GM18909 (cell line): ENCODE data around the gene IL34.

Source experiments
- ATAC-seq: cut with Tn5 transposase; IDR thresholded peaks from one replicate; pipeline ENCODE4 v1.9.1; 2021; ENCODE audit warnings: mild to moderate bottlenecking; ENCODE audit not compliant: unreplicated experiment, poor library complexity

IL34 gene

DNA sequence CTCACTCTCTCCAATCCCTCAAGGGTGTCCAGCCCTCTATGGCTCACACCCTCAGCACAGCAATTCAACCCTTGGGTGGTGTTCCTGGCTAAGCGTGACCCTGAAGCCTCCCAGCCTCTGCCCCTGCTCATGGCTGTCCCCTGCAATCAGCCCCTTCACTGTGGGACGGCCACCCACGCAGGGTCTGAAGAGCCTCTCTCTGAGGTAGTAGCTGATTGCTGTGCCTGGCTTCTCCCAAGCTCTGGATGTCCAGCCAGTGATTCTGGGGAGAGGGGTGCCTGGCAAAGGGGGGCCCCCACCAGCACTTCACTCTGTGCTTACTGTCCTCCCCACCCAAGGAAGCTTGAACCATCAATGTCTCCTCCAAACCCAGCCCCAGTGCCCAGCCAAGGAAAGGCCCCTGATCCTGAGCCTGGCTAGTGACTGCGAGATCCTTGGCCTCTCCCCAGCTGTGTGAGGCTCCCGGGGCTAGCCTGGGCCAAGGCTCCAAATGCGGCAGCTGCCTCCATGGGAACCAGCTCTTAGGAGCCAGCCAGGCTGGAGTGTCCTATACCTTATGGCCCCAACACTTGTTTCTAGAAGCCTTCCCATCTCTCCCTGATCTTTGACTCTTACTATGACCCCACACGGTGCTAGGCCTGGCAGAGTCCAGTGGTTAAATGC is 29.6 kb downstream of the IL34 start:
- ATAC-seq = no peak

DNA sequence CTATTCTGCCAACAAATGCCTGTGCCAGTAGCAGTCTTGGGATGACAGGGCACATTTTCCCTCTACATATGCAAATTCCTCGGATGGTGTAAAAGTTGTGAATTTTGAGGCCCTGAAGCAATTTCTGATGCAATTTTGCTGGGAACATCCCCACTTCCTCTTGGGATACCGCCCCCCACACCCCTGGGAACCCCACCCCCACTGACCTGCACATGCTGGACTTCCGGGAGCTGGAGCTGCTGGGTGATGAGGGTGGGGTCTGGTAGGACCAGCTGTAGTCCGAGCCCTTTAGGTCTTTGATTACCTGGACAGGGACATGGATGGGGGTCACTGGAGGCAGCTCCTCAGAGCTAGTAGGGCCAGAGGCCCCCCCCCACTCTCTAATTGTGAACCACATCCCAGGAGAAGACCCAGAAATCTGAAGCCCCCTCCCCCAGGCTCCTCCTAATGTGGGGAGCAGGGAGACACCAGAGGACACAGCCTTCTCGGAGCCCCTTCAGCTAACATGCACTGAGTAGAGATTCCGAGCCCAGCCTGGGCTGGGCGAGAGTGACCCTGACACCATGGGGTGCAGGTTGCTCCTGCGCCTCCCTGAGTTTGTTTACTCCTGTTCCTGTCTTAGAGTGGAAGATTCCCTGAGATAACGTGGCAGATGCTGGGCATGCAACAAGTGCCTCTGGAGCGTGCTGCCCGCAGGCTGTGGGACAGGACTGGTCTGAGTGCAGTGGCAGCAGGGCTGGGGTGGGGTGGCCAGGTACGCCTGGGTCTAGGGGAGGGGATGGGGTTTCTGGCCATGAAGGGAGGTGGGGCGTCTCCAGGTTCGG is 30.5 kb downstream of the IL34 start:
- ATAC-seq = no peak

DNA sequence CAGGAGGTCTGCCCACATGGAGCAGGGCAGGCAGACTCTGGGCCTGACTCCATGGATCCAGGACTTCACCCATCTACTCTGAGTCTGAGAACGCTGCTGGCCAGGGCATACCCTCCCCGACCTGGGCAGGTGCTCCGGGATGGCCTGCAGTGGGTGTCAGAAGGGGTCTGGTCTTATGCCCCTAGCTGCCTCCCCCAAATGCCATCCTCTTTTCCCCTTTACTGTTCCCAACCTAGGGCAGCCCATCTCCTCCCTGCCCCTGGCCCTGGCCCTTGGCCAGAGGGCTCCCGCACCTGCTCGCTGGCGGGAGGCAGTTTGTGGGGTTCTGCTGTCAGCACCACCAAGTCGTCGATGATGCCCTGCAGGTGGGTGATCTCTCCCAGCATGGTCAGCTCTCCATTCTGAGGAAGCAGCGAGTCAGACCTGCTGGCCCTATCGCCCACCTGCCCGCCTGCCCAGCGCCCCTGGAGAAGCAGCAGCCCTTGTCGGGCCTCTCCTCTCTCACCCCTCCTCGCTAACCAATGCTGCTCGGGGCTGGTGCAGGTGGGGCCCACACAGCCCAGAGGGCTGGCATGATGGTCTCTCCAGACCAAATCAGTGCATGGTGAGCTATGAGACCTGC is 31.3 kb downstream of the IL34 start:
- ATAC-seq = no peak

DNA sequence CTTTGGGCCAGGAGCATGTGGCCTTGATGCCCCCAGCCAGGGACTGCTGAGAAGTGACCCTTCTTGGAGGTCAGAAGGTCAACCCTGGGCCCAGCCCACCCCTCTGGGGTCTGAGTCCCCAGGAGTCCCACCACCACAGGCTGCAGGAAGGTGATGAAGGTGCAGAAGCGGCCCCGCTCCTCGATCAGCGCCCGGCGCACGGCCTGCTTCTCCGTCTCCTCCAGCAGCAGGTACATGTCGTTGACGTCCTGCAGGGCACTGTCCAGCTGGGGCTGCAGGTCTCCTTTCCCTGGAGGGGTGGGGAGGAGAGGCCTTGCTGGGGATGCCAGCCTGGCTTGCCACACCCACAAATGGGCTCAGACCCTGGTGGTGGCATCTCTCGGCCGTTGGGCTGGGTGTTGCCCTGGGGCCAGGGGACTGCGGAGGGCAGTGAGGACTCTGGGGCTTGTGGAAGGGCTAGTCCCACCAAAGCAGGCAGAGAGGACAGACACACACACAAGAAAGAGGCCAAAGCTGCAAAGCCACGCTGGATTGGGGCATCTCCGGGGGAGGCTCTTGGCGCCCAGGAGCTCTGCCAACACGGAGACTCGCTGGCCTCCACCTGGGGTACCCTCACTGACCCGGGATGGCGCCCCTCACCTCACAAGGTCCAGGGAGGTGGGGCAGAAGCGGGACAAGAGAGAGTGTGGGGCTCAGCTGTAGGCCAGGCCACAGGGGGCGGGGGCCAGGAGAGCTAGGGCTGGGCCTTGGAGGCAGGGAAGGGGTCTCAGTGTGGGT is 31.9 kb downstream of the IL34 start:
- no peak for ATAC-seq

DNA sequence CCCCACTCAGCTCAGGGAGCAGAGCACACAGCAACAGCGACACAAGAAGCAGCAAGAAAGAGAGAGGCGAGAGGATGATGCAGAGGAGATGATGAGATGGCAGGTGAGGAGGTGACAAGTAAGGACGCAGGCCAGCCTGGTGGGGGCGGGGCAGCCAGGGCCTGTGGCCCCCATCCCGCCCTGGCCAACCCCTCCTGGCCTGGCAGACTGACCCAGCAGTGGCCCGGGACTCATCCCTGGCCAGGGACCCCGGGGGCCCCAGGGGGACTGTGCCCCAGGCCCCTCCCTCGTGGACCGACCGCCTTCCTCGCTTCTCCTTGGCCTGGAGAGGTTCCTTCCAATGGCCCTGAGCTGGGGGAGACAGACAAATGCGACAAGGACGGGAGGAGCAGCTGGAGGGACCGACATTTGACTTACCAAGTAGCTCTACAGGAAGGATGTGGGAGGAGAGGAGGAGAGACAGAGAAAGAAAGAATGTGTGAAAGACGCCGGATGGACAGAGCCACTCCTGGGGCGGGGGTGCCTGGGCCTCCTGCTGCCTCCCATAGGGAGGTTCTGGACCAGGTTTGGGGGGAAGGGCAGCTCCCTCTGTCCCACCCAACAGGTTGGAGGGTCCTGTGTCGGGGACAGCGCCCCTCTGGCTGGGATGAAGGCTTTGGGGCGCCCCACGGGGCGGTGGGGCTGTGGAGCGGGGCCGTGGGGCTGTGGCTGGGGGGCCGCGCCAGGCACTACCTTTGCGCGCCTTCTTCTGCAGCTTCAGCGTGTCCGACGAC is 32.7 kb downstream of the IL34 start:
- no peak for ATAC-seq

DNA sequence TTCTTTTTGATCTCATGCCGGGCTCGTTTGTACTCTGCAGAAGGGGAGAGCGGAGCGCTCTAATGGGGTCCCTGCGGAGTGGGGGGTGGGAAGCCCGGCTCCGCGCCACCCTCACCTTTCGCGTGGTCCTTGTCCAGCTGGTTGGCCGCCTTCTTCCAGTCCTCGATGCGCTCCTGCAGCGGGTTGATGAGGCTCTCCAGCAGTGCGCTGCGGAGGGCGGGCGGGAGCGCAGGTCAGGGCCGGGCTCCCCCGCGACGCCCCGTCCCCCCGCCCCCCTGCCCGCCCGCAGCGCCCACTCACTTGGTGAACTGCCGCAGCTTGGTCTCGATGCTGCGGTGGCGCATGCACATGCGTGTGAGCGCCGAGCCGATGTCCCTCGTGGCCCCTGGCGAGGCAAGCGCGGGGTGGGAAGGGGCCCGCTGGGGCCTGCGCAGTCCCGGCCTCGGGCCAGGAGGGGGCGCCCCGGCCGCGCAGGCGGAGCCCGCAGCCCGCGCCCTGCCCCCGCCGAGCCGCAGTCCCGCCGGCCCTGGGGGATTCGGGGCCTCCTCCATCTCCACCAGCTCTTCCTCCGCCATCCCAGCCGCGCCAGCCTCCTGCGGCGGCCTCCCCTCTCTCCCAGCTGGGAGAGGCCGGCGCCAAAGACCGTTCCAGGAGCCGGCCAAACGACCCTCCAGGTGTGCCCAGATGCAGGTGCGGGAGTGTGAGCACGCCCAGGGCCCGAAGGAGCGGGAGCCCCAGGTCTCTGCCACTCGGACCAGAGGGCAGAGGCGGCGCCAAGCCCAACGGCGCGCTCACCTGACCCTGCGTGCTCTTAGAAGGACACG is 33.5 kb downstream of the IL34 start:
- ATAC-seq = no peak

DNA sequence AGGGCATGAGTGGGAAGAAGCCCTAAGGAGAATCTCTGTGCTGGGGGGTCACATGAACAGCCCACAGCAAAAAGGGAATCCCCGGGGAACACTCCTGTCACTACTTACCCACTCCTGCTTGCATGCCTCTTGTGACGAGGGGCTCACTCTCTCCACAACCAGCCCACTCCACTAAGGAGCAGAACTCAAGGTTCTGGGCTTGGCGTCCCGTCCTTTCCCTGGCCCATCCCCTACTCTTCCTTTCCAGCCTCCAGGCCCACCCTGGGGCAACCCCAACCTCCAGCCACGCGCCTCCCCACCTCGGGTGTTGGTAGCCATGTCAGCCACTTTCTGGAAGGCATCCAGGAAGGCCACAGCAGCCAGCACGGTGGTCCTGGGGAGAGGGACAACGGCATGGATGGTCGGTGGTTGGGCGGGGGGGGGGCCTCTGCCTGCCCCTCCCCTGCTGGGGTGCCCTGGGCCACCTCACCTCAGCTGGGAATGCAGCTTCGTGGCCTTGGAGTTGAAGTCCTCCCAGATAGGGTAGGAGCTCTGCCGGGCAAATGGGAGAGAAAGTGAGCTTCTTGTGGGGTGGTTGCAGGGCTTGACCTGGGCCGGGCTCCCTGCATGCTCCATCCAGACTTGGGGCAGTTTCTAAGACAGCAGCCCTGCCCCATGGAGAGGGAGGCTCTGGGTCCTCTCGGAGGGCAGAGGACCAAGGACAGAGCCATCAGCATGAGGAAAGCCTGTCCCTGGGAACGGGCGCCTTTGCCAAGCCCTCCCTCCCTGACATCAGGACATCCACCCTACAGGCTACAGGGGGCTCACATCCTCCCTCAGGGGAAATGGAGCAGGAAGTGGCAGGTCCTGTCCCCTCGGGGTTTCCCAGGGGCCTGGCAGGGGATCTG is 34.4 kb downstream of the IL34 start:
- ATAC-seq = no peak

DNA sequence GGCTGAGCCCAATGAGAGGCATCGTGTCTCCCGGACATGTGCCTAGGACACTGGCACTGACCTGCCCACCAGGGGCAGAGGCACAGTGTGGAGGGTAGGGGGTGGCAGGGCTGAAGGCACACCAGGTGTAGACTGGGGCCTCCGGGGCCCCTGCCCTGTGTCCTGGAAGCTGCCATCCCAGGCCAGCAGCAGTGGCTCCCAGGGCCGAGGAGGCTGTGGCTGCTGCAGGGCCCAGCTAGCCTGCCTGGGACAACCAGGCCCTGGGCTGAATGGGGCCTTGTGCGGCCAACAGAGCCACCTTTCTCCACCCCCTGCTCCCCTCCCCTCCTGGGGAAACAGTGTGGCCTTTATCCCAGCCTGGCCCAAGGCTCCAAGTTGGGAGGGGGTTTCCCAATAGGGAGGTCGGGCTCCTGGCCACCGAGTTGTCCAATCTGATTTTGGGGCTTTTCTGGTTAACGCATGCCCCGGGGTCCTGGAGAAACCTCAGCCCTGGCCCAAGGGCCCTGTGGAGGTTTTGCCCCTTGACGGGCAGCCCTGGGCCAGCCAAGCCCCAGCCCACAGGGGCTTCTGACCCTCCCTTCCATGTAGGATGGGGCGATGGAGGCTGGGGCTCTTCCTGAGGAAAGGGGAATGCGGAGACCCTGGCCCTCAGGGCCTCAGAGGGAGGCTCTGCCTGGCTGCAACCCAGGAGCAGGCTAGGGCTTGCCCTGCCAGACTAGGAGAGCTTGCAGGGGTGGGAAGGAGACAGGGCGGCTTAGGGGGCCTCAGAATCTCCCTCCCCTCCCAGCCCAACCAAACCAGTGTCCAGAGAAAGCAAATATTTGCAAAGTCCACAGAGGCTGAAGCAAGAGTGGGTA is 35.3 kb downstream of the IL34 start:
- ATAC-seq = no peak

DNA sequence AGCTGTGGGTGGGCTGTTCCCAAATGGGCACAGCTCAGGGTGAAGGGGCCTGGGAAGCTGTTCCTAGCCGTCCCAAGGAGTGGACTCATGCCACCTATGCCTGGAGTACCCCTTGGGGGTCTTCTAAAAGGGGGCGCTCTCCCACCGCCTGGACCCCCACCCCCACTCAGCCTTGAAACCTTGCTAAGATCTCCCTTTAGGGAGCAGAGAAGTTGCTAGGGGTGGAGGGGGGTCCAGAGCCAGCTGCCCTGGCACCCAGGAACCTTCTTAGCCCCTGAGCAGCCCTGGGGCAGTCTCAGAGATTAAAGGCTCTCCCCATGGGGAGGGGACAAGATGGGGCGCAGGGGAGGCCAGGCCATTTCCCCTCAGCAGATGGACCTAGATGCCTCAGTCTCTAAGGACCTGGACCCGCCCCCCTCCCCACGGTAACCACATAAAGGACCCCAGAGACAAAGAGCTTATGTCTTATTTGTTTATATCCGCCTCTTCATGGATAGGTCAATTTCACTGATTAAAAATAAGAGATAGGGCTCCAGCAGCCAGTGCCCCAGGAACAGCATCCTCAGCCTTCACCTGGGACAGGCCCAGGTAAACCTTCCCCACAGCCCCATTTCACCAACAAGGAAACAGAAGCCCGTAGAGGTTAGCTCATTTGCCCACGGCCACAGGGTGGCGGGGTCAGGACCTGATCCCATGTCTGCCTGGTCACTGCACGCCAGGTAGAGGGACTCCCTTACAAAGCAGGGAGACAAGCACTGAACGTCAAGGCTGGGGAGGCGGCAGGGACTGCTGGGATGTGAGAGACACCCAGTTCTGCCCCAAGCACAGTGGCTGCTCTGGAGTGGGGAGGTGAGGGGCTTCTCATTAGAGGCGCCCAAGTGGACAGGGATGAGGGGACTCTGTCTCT is 36.1 kb downstream of the IL34 start:
- ATAC-seq = no peak

DNA sequence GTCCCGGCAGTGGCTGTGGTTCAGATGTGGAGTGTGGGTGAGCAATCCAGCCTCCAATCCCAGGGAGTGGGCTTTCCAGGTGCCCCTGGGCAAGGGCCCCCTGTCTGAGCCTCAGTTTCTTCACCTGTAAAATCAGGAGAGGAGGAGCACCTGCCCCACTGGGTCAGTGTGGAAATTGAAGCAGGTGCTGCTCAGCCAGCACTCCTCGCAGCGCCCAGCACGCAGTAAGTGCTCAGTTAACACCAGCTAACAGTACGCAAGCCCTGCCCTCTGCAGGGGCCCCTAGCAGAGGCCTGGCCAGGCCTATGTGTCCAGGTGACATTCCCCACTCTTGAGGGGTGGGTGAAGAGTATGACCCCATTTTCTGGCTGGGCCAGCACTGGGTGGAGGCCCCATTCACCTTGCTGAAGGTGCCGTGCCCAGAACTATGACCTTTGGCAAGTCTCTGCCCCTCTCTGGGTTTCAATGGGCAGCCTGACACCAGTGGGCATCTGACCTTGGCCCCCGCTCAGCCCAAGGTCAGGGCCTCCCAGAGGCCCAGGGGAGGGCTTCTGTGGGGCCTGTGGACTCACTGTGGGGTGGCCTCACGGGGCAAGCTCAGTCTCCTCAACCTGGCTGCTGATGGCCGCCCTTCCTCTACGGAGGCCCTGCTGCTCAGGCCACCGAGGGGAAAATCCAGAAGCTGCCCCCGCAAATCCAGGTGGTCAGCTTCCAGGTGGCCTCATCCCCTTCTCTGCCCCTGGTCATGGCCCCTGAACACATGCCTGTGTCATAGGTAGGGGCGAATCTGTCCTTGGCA is 37.0 kb downstream of the IL34 start:
- ATAC-seq = no peak

DNA sequence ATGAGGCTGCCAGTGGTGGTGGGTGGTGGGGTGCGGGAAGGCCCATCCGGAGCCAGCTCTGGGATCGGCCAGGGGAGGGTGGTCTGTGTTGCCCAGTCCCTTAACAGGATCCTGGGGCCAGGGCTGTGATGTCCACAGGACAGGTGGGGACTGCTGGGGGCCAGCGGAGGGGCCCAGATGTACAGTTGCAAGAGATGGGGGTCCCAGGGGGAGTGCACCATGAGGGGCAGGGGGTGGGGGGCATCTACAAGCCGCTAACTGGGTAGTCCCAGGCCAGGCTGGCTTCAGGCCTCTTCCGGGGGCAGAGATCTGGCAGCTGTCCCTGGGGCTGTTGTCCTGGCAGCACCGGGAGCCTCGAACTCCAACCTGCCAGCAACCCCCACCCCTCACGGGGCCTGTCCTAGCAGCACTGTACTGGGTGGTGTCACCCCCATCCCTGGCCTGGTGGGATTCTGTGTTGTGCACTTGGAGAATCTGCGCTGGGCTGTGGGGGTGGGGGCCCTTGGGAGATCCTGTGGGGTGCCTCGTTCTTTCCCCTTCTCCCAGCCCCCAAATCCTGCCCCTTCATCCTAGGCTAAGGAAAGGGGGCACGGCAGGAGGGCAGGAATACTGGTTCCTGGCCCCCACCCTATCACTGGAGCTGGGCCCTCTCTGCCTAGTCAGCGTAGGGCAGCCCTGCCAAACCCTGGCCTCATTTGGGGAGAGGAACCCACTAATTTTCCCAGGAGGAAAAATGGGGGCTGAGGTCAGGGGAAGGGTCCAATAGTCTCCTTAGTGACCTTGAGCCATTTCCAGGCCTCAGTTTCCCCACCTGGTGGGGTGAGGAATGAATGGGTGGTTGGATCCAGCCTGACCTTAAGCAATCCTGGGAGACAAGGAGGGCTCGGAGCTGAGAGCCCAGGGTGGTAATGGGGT is 38.0 kb downstream of the IL34 start:
- no peak for ATAC-seq

DNA sequence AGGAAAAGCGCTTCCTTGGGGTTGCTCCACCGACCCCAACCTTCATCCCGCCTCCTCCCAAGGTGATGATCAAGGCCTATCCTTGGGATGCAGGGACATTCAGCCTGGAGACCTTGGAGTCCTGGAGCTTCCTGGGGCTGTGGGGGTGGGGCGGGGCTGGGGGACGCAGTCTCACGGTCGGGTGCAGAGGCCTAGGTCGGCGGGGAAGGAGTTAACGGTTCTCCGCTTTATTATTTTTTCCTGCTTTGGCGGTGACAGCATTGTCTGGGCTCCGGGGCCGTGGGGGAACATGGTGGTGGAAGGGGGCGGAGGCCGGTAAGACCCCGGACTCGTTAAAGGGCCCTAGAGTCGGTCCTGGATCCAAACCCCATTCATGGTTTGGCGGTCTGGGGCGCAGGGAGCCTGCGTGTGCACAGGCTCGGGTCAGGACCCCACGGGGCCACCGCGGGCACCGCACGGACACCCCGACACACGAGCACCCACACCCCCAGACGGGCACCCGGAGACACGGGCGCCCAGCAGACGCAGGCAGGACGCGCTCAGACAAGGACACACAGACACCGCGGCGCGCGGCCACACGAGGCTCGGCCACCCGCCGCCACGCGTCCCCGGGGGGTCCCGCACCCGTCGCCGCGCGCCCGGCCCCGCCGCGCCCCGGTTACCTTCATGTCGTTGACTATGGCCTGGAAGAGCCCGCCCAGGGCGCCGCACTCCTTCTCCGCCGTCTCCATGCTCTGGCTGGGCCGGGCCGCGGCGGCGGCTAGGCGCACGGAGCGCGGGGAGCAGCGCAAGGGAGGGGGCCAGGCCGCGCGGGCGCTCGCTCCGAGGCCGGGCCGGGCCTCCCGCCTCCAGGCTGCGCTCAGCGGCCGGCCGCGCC is 38.9 kb downstream of the IL34 start:
- no peak for ATAC-seq

DNA sequence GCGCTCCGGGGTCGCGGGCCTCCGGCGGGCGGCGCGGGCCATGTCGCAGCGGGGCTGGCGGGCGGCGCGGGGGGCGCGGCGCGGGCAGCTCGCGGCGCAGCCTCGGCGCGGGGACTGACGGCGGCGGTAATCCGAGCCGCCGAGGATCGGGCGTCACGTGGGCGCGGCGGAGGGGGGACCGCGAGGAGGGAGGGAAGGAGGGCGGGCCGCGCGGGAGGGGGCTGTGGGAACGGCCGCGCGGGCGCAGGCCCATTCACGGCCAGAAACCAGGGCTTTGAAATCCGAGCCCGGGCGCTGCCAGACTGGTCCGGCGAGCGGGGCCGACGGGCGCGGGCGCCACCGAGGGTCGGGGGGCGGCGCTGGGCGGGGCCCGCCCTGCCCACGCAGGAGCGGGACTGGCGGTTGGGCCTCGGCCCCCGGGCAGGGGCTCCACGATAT is 39.6 kb downstream of the IL34 start, which contains the start of gene MTSS2:
TSS of gene MTSS2 (minus strand) at position 116 of the 438 bp plus-strand sequence. CDS start 262 bp downstream, outside the sequence.
- no peak for ATAC-seq
